Gastrocnemius medialis (tissue), 4 donors: Measurements from ENCODE around the gene NCAPG. TPM values are rescaled to one million over a fixed set of nuclear protein-coding genes. Genes with fewer than 3 reads are reported as not detected.

ENCODE experiments used
- ATAC-seq, 2 donors: fragments of 150-250 bp; one replicate each; pipeline ENCODE4 v1.9.1; 2016
- DNase-seq, 2 donors: peaks; one replicate each; pipeline ENCODE4 v3.0.0-alpha.2; 2019
- H3K27ac ChIP-seq, 4 donors: fragments of 200-600 bp; sonication (generic); 1 replicate in 1 of 4; 2 replicates in 3 of 4; pipeline ENCODE4 v1.5.1; 2016 to 2018; ENCODE audit warnings: mild to moderate bottlenecking in 2 of 4, moderate library complexity in 1 of 4
- H3K27me3 ChIP-seq, 3 donors: fragments of 200-600 bp; sonication (generic) in 2 of 3; 1 replicate in 1 of 3; 2 replicates in 2 of 3; pipeline versions ENCODE4 v1.5.1 to v1.6.0; 2016 to 2019; ENCODE audit warnings: mild to moderate bottlenecking in 1 of 3, moderate library complexity in 1 of 3
- H3K36me3 ChIP-seq, 2 donors: fragments of 200-600 bp; sonication (generic) in 1 of 2; one replicate each; pipeline ENCODE4 v1.5.1; 2017 to 2018
- H3K4me1 ChIP-seq, 2 donors: fragments of 200-600 bp; sonication (generic) in 1 of 2; one replicate each; pipeline ENCODE4 v1.5.1; 2016 to 2017; ENCODE audit warnings: mild to moderate bottlenecking in 2 of 2
- H3K4me3 ChIP-seq, 4 donors: fragments of 200-600 bp; sonication (generic) in 3 of 4; 1 replicate in 1 of 4; 2 replicates in 3 of 4; pipeline ENCODE4 v1.5.1; 2016 to 2019; ENCODE audit warnings: mild to moderate bottlenecking in 2 of 4
- H3K9me3 ChIP-seq, 3 donors: fragments of 200-600 bp; sonication (generic) in 2 of 3; 1 replicate in 1 of 3; 2 replicates in 2 of 3; pipeline ENCODE4 v1.5.1; 2016 to 2019
- CTCF ChIP-seq, 5 experiments: fragments of 450-650 bp in 3 of 5; fragments of 200-600 bp in 2 of 5; sonication (generic) in 2 of 5; IDR thresholded peaks in 4 of 5; conservative IDR thresholded peaks in 1 of 5; 1 replicate in 4 of 5; 2 replicates in 1 of 5; pipeline ENCODE4 v1.5.1; 2016 to 2019; ENCODE audit warnings: antibody characterized with exemption in 5 of 5, mild to moderate bottlenecking in 3 of 5, moderate library complexity in 3 of 5
- POLR2A ChIP-seq, 2 donors: fragments of 450-650 bp; IDR thresholded peaks; one replicate each; pipeline ENCODE4 v1.6.1; 2017; ENCODE audit warnings: antibody characterized with exemption in 2 of 2, mild to moderate bottlenecking in 2 of 2, moderate library complexity in 2 of 2
- in situ Hi-C, 4 donors: fragments of 200-750 bp; cut with MboI; loops; one replicate each; pipeline versions ENCODE4 v1.15.0 to v1.8.0; 2017; ENCODE audit warnings: low sequenced_read_pairs in 4 of 4
- intact Hi-C: fragments of 100-400 bp; cut with DNase I; formaldehyde crosslinking; loops from one replicate; pipeline ENCODE4 v1.15.1; 2023; ENCODE audit warnings: low total_unique reads
- total RNA-seq, 4 donors: library from RNA; depleted of rRNA; stranded (reverse); fragments of >200 nt; gene quantifications; one replicate each; pipeline versions ENCODE4 v1.1.0 to v1.2.3, GENCODE V29; 2016

The NCAPG gene
- total RNA-seq, 4 donors from 2014 or later = 0.25 to 0.49 (median 0.33) TPM; not detected in 1

- intact Hi-C loops = loop anchor here (5.0 kb wide), 1 partner anchor 43 kb away; no protein-coding TSS in a partner anchor
- no peak for DNase-seq
- in situ Hi-C loops = no loop called here
- H3K27ac ChIP-seq = peak overlapping the region; percentile 54 to 71 (median 62)
- no peaks in the 10 kb centered on the region for H3K9me3 ChIP-seq
- no peaks in the 10 kb centered on the region for H3K36me3 ChIP-seq
- TF ChIP-seq CTCF (IDR thresholded peaks at IDR 0.05 in 4 of 5, conservative IDR thresholded peaks at IDR 0.05 in 1 of 5) (no peak), POLR2A (IDR thresholded peaks at IDR 0.05) (no peak)
- peaks cover 10 to 16% of the 10 kb centered on the region in 2 donors for H3K4me1 ChIP-seq
- H3K4me3 ChIP-seq = no peak overlapping the region
- H3K27me3 ChIP-seq = no peaks in the 10 kb centered on the region
- no peak for ATAC-seq
Measured at GRCh38 chr4:17763931-17764330, 46.8 kb upstream of the NCAPG start.

- Histone ChIP-seq H3K36me3 (no peaks in the 10 kb centered on the region), H3K4me3 (no peak overlapping the region), H3K27ac (no peak overlapping the region), H3K9me3 (no peaks in the 10 kb centered on the region), H3K27me3 (no peaks in the 10 kb centered on the region), H3K4me1 (peaks cover 10 to 25% of the 10 kb centered on the region in 2 donors)
- TF ChIP-seq CTCF (IDR thresholded peaks at IDR 0.05 in 4 of 5, conservative IDR thresholded peaks at IDR 0.05 in 1 of 5) = no peak
- no peak for TF ChIP-seq POLR2A (IDR thresholded peaks at IDR 0.05)
- ATAC-seq = no peak
- in situ Hi-C loops = no loop called here
- DNase-seq = no peak
- intact Hi-C loops = no loop called here
Measured at GRCh38 chr4:17765514-17766286, 45.1 kb upstream of the NCAPG start.

GRCh38 chr4:17766826-17767458, 43.8 kb upstream of the NCAPG start:
- no peak overlapping the region for H3K27ac ChIP-seq
- no peaks in the 10 kb centered on the region for H3K9me3 ChIP-seq
- no peaks in the 10 kb centered on the region for H3K36me3 ChIP-seq
- intact Hi-C loops = no loop called here
- in situ Hi-C loops = no loop called here
- DNase-seq (no peak), ATAC-seq (no peak)
- H3K27me3 ChIP-seq = no peaks in the 10 kb centered on the region
- H3K4me1 ChIP-seq = peaks cover 15 to 33% of the 10 kb centered on the region in 2 donors
- no peak overlapping the region for H3K4me3 ChIP-seq
- no peak for TF ChIP-seq POLR2A (IDR thresholded peaks at IDR 0.05)
- TF ChIP-seq CTCF (IDR thresholded peaks at IDR 0.05 in 4 of 5, conservative IDR thresholded peaks at IDR 0.05 in 1 of 5) = no peak

GRCh38 chr4:17769406-17770174, 41.2 kb upstream of the NCAPG start:
- Histone ChIP-seq H3K27ac (peak overlapping the region in 3 of 4 donors; percentile 64 to 77 (median 75)), H3K27me3 (no peaks in the 10 kb centered on the region), H3K4me3 (no peak overlapping the region), H3K9me3 (no peaks in the 10 kb centered on the region), H3K36me3 (no peaks in the 10 kb centered on the region), H3K4me1 (peaks cover 4 to 18% of the 10 kb centered on the region in 2 donors)
- intact Hi-C loops = no loop called here
- DNase-seq (peak in 1 of 2 donors; percentile 49), ATAC-seq (peak in 1 of 2 donors; percentile 62)
- in situ Hi-C loops = no loop called here
- TF ChIP-seq CTCF (IDR thresholded peaks at IDR 0.05 in 4 of 5, conservative IDR thresholded peaks at IDR 0.05 in 1 of 5) (no peak), POLR2A (IDR thresholded peaks at IDR 0.05) (no peak)
